Limb (tissue), 2 donors: ENCODE results near the gene MAP7D3.

Experiments
- DNase-seq, 2 donors: peaks; one replicate each; pipeline ENCODE4 v3.0.0-alpha.2; 2016; ENCODE audit errors: extremely low spot score in 2 of 2

The MAP7D3 gene

GRCh38 chrX:136207546-136207945 lies 43.7 kb downstream of the MAP7D3 start:
- DNase-seq: no peak

DNA sequence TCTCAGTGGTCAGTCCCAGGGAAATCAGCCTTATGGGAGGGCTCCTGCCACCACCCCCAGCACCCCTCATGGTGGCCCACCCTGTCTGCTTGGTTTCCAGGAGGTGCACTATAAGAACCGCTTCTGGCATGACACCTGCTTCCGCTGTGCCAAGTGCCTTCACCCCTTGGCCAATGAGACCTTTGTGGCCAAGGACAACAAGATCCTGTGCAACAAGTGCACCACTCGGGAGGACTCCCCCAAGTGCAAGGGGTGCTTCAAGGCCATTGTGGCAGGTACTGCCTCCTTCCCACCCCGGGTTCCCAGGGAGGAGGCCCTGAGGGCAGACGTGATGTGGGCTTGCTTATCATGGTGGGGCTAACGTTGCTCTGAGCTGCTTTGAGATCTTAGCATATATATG lies 44.3 kb downstream of the MAP7D3 start:
- no peak for DNase-seq

DNA sequence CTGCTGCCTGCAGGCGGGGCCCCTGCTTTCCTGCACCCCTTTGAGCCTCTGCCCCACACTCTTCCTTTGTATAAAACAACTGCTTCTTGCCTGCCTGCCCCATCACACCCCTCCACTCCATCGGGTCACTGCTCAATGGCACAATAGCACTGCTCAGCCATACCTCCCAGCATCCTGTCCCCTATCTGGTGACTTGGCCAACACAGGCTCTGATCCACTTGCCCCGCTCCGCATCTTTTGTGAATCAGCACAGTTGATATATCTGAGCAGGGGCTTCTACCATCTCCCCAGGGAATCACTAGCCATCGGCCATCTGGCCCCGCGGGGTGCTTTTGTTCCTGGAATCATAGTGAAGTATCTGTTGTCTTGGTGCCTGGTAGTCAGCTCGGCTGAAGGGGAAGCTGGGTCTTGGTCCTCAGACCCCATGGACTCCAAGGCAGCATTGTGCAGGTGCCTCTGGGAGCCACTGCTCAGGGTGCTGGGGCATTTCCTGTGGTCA lies 45.3 kb downstream of the MAP7D3 start:
- no peak for DNase-seq

DNA sequence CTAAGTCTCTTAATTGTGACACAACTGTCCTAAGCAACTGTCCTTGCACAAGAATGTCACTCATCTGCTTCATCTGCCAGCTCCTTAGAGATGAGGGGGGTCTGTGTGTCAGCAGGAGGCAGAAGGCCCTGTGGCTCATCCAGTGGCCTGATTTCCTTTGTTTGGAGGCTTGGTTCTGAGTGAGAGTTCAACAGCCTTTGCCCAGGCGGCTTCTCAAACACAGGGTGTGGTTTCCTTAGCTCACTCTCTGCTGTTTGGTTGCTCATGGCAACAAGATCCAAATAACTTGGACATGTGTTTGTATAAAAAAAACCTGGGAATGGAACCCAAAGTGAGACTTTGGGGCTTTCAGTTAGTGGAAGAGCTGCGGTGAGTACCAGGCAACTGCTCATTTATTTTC lies 46.6 kb downstream of the MAP7D3 start:
- no peak for DNase-seq

GRCh38 chrX:136203951-136204350 lies 47.2 kb downstream of the MAP7D3 start:
- DNase-seq: no peak

- no peak for DNase-seq
These were observed 47.8 kb downstream of the MAP7D3 start for GRCh38 chrX:136203438-136203837.

- DNase-seq: no peak
These were observed 48.3 kb downstream of the MAP7D3 start for GRCh38 chrX:136202889-136203288.

GRCh38 chrX:136201601-136202000 lies 49.6 kb downstream of the MAP7D3 start:
- DNase-seq: no peak

- DNase-seq: no peak
These were observed 50.7 kb downstream of the MAP7D3 start for GRCh38 chrX:136200466-136200865.

GRCh38 chrX:136199365-136199764 lies 51.8 kb downstream of the MAP7D3 start:
- no peak for DNase-seq

GRCh38 chrX:136198678-136199243 lies 52.4 kb downstream of the MAP7D3 start:
- no peak for DNase-seq

GRCh38 chrX:136198010-136198409 lies 53.2 kb downstream of the MAP7D3 start:
- DNase-seq: no peak

DNA sequence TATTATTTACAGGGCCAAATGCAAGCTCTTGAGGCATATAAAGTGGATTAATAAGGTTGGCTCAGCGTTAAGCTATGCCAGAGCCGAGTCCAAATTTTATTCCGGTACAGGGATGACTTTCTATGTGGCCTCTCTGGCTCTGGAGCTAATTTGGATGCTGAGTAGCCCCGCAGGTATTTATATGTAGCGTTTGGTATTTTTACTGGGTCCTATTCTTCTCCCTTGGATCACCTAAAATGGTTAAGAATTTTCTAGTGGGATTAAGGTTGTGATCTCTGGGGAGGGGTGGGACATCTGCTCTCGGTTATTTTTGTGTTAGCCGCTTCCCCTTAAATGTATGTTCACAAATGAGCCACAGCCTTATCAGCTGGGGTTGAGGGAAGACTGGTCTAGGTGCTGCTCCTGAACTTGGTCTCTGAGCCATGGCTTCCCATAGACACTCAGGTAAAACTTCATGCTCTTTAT lies 54.5 kb downstream of the MAP7D3 start:
- DNase-seq: no peak

- DNase-seq: no peak
These were observed 56.0 kb downstream of the MAP7D3 start for GRCh38 chrX:136195247-136195646.

DNA sequence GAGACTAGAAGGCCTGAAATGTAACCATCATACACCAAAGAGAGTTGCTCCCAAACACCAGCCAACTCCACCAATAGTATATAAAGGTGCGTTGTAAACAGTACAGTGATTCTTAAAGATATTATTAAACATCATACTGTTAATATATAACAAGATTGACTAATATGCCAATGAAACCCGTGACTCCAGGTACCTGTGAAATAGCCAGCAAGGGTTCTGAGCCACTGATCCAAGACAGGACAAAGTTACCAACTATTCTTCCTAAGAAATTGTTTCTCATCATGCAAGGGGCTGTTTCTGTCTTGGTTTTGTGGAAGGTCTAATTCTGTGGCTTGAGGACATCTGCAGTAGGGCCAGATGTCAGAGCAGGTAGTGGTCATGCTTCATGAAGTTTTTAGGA lies 56.7 kb downstream of the MAP7D3 start:
- DNase-seq: no peak

GRCh38 chrX:136193771-136194170 lies 57.4 kb downstream of the MAP7D3 start:
- no peak for DNase-seq

DNA sequence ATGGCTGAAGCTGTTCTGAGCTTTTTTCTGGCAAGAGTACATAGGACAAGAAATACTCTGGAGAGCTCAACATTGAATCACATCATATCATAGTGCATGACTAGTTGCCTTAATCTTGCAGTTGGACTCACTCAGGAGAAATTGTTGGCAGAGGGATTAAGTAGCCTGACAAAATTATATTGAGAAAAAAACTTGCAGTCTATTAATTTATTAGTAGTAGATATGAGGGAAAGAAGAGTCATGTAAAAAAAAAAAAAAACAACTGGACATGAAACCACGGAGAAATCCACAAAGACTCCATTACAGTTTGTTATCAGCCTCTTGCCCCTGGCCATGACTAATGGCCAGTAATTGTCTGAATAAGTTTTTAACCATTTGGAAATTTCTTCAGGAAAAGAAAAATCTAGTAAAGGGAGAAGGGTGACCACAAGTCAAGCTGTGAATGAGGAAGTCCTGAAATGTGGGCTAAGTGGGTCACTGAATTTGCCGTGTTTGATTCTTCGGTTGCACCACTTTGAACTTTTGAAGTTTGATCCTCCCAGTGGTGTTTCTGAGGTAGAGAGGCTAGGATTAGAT lies 58.3 kb downstream of the MAP7D3 start:
- DNase-seq: no peak

DNA sequence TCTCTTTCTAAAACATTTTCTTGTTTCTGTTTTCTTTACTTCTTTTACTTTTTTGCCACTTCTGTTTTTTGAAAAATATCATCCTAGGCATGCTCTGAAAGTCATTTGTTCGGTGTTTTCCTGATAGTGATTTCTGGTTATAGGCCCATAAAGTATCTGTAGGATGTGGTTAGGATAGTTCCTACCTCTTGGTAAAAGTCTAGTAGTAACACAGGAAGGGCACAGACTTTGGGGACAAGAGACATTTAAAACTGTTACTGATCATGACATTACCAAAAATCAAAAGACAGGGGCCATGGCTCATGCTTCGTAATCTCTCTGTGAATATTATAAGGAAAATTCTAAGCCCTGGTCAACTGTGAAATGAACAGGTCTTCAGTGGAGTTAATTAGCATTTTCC lies 59.1 kb downstream of the MAP7D3 start:
- DNase-seq: no peak

GRCh38 chrX:136191171-136191570 lies 60.0 kb downstream of the MAP7D3 start:
- DNase-seq: no peak

GRCh38 chrX:136190038-136190713 lies 61.0 kb downstream of the MAP7D3 start:
- DNase-seq: no peak

DNA sequence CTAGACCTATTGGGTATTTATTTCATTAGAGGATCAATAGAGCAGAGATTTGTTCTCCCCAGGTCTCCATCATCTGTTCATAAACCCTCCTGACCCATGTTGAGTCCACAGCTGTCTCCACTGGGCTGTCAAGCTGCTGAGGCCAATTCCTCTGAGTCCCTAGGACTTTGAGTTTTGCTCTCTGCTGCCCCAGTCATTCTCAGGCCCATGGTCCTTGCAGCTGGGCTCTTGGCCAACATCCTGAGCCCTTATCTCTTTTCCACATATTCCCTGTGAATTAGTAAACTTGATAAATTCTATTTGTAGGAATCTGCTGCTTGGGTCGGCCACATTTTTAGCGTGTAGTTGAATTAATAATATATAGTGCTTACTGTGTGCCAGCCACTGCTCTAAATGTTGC lies 62.0 kb downstream of the MAP7D3 start:
- DNase-seq: no peak

- no peak for DNase-seq
These were observed 65.2 kb downstream of the MAP7D3 start for GRCh38 chrX:136186023-136186413.
